Heart left ventricle (tissue), 13 donors: ENCODE measurements around the gene TMEM272.

Experiments
- CTCF ChIP-seq, 12 donors: fragments of 200-600 bp; sonication (generic) in 4 of 12; IDR thresholded peaks; one replicate each; pipeline versions ENCODE4 v1.5.0 to v1.8.0; 2018 to 2022; ENCODE audit warnings: antibody characterized with exemption in 12 of 12, mild to moderate bottlenecking in 5 of 12
- POLR2A ChIP-seq, 2 donors: fragments of 450-650 bp; IDR thresholded peaks; one replicate each; pipeline ENCODE4 v1.6.1; 2017; ENCODE audit warnings: antibody characterized with exemption in 2 of 2, mild to moderate bottlenecking in 2 of 2, moderate library complexity in 2 of 2
- donor health status: ischemic (EF 13 %, LVEDD 7.1; RV severe dilation, severe dysfunction).
- donor health status: DM: no; HTN: yes; CAD: no.
- donor health status: DM: no; HTN: no; CAD: no.
- donor health status: ischemic (EF 25% LVEDD 6.9; RV normal size, moderate dysfunction).
- donor health status: ischemic (EF 25% LVEDD 5.7; RV mildly dilated, moderate dysfunction).
- donor health status: ischemic (EF 35%, LVEDD 5.7; RV mildly dilated, moderate dysfunction).
- donor health status: nonischemic (EF 11% LVEDD 7.7; RV severe dilation, severe dysfunction).
- donor health status: DM: yes; HTN: yes; CAD: no.
- donor health status: PGD.
- donor health status: ischemic (EF 29% LVEDD 5.4; RV normal size, mild dysfunction).
- donor health status: nonischemic (EF 23%, LVEDD 6.1; RV moderate dilation, normal function).

- TF ChIP-seq CTCF (IDR thresholded peaks at IDR 0.05) (no peak), POLR2A (IDR thresholded peaks at IDR 0.05) (no peak)
These were observed 59.1 kb downstream of the TMEM272 start for GRCh38 chr13:51785712-51786424.
